Activated CD4-positive, alpha-beta T cell treated with anti-CD3 and anti-CD28 coated beads for 4 hours (primary cell): Measurements from ENCODE around the gene GBP3.
"Not testable (repeated sequence)": the region's sequence is repeated elsewhere in the genome, so short reads cannot be mapped to it uniquely, and the experiment has no call there.

Experiments
- DNase-seq, 2 donors: peaks; one replicate each; pipeline ENCODE4 v3.0.0-alpha.2; 2020

The GBP3 gene

GRCh38 chr1:89041119-89041641 is 18.5 kb upstream of the GBP3 start:
- no peak for DNase-seq

GRCh38 chr1:89040315-89040626 is 17.6 kb upstream of the GBP3 start:
- DNase-seq = no peak

DNA sequence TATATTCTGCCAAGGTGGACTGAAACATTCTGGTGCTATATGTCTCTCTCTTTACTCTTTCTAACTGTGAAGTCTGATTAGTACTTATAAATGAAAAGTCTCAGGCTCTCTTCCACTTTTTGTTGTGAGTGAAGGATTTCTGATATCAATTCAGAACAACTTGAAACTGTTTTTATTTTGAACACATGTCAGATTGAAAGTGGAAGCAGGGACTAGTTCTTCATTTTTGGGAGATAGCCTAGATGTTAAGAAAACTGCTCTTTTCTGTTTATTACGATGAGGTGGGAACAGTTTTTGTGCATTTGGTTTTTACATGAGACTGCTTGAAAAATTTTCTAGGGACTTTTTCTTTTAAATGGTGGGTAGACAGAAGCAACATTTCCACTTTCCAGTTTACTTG is 14.5 kb upstream of the GBP3 start:
- no peak for DNase-seq

- no peak for DNase-seq
Measured at GRCh38 chr1:89035080-89035479, 12.4 kb upstream of the GBP3 start.

- not testable (repeated sequence) for DNase-seq
Measured at GRCh38 chr1:89034004-89034403, 11.3 kb upstream of the GBP3 start.

- DNase-seq = not testable (repeated sequence)
Measured at GRCh38 chr1:89029051-89029450, 6.4 kb upstream of the GBP3 start.

DNA sequence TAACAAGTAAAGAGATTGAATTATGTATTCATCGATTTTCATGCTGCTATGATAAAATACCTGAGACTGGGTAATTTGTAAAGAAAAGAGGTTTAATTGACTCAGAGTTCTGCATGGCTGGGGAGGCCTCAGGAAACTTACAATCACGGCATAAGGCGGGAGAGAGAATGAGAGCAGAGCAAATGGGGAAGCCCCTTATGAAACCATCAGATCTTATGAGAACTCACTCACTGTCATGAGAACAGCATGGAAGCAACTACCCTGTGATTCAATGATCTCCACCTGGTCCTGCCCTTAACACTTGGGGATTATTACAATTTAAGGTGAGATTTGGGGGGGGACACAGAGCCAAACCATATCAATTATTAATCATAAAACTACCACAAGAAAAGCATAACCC is 3.3 kb upstream of the GBP3 start:
- DNase-seq = no peak

DNA sequence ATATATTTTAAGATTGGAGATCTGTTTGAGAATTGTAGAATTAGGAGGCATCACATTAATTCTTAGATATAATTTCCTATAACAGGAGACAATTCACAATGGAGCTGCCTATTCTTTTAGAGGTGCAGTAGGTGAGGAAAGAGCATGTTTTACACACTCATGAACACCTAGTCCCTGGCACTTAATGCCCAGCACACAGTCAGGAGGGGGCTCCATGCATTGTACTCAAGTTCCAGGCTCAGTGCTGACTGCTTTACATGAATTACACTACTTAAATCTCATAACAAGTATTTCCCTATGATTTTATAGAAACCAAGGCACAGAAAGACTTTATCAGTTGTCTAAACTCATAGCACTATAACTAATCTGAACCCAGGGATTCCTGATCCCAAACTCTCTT is 360 bp upstream of the GBP3 start:
- DNase-seq = no peak

DNA sequence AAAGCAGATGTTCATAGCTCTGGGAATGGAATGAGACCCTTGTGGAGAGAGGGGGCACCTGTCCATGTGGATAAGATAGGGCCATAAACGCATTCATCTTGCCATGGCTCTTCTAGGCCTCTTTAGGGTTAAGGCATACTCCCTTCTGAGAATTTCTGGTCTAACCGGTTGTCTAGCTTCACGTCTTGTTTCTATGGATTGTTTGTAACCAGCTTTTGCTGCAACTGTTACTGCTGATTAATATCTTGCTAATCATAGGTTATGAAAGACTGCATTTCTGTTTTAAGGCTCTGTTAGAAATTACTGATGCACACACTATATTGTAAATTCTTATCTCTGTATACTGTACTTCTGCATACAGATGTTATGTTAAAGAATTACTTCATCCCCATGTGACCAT is 4.3 kb downstream of the GBP3 start:
- not testable (repeated sequence) for DNase-seq

GRCh38 chr1:89008511-89008910 is 14.2 kb downstream of the GBP3 start:
- DNase-seq = no peak

DNA sequence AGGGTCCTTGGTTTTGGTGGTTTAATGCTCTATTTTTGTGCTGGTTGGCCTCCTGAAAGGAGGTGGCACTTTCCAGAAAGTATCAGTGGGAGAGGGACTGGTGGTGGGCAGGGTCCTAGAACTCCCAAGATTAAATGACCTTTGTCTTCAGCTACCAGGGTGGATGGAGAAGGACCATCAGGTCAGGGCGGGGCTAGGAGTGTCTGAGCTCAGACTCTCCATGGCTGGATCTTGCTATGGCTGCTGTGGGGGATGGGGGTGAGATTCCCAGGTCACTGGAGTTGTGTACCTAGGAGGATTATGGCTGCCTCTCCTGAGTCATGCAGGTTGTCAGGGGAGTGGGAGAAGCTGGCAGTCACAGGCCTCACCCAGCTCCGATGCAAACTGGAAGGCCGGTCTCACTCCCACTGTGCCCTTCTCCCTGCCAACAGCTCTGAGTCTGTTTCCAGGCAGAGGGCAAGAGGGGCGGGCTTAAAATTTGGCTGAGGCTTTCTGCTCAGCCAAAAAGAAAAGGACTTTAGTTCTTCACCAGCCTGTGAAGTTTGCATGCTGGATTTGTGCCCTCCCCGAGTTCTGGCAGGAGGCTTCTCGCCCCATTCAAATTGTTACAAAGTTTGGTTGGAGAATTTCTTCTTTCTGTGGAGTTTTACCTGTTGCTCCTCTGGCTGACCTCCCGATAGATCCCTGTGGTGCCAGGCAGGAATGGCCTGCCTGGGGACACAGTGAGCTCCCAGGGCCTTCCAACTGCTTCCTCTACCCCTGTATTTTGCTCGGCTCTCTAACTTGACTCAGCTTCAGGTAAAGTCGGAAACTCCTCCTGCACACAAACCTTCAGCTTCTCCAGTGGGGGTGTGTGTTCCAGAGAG is 17.1 kb downstream of the GBP3 start:
- no peak for DNase-seq

GRCh38 chr1:89002176-89002575 is 20.5 kb downstream of the GBP3 start:
- DNase-seq = not testable (repeated sequence)

DNA sequence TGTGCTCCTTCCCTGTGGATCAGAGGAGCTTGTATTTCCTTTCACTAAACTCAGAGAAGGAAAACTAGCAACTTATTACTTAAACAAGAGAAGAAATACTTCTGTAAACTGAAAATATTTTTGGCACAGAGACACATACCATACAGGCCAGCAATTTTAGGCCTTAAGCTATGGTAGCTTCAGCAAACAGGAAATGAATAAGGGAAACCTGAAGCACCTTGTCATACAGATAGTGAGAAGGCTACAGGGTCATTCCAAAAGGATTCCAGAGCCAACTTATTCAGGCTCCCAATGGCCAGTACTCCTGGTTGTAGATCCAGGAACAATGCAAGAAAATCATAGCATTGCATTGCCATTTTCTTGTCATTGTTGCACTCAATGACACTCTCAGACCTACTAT is 21.2 kb downstream of the GBP3 start:
- no peak for DNase-seq

DNA sequence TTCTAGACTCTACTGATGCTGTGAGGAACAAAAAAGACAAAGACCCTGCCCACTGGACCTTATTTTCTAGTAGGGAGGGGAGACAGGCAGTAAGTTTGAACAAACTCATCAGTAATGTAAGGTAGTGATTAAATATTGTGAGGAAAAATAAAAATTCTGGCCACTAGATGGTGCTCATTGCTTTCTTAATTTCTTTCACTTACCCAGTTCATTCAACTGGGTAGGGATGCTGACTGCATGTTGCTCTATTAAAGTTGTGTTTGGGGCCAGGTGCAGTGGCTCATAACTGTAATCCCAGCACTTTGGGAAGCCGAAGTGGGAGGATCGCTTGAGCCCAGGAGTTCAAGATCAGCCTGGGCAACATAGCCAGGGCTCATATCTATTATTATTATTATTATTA is 23.9 kb downstream of the GBP3 start:
- peak in 1 of 2 donors; percentile 33 for DNase-seq

GRCh38 chr1:88990426-88990825 is 32.2 kb downstream of the GBP3 start:
- DNase-seq = no peak

GRCh38 chr1:88985692-88986091 is 37.0 kb downstream of the GBP3 start:
- no peak for DNase-seq

- no peak for DNase-seq
Measured at GRCh38 chr1:88985032-88985431, 37.6 kb downstream of the GBP3 start.

- DNase-seq = no peak
Measured at GRCh38 chr1:88984569-88984968, 38.1 kb downstream of the GBP3 start.

- DNase-seq = peak in 1 of 2 donors; percentile 23
Measured at GRCh38 chr1:88983791-88984559, 38.7 kb downstream of the GBP3 start.

- no peak for DNase-seq
Measured at GRCh38 chr1:88982055-88982454, 40.6 kb downstream of the GBP3 start.

DNA sequence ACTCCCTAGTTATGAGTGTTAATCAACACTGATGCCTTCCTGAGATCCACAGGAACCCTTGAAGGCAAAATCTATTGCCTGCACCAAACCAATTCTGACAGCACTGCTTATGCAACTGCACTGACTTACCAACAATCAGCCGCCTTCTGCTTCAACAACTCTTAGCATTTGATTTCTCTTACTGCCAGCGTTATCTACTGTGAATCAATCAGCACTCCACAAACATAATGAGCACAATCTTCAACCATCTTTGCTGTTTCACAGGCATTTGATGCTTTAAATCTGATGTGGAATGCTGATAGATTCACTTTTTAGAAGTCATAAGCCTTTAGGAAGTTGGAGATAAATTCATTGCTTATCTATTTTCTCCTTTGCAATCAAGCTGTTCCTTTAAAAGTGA is 41.2 kb downstream of the GBP3 start:
- DNase-seq = not testable (repeated sequence)

DNA sequence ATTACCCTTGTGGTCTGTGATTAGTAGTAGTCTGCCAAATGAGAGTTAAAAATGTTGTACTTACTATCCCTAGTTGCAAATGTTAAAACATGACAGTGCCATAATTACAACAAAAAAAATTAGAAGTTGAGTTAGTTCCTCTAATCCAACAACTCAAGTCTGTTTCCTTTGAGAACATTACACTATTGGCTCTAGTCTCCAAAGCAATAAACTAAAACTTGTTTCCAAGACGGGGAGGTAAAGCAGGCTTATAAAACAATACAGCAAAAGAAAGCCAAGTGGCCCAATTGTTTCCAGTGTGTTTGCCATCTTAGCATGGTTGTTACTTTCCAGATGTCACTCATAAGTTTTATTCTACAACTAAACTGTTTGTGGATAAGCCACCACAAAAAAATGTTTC is 41.8 kb downstream of the GBP3 start:
- DNase-seq = no peak

- no peak for DNase-seq
Measured at GRCh38 chr1:88979749-88980116, 42.9 kb downstream of the GBP3 start.

GRCh38 chr1:88979054-88979748 is 43.5 kb downstream of the GBP3 start:
- DNase-seq = no peak
